Suprapubic skin (tissue), 4 donors: Measurements from ENCODE around the gene ID4.

Experiments used
- EP300 ChIP-seq: sonication (generic); formaldehyde crosslinking; IDR thresholded peaks from one replicate; pipeline ENCODE4 v1.6.1; 2017; ENCODE audit warnings: antibody characterized with exemption
- POLR2A ChIP-seq, 2 donors: fragments of 450-650 bp; IDR thresholded peaks; one replicate each; pipeline ENCODE4 v1.6.1; 2017; ENCODE audit warnings: antibody characterized with exemption in 2 of 2, mild to moderate bottlenecking in 2 of 2, moderate library complexity in 2 of 2
- POLR2AphosphoS5 ChIP-seq, 3 donors: sonication (generic); formaldehyde crosslinking; IDR thresholded peaks; one replicate each; pipeline ENCODE4 v1.6.1; 2017; ENCODE audit warnings: antibody characterized with exemption in 3 of 3
- TF ChIP-seq, protein P1 (sequence below), 2 donors: fragments of 200-600 bp in 1 of 2; fragments of 450-650 bp in 1 of 2; sonication (generic) in 1 of 2; IDR thresholded peaks; one replicate each; pipeline ENCODE4 v1.5.1; 2016 to 2019; ENCODE audit warnings: antibody characterized with exemption in 2 of 2, mild to moderate bottlenecking in 1 of 2, moderate library complexity in 1 of 2

- TF ChIP-seq POLR2AphosphoS5 (IDR thresholded peaks at IDR 0.05) = no peak
- no peak for TF ChIP-seq POLR2A (IDR thresholded peaks at IDR 0.05)
- TF ChIP-seq, protein P1, sequence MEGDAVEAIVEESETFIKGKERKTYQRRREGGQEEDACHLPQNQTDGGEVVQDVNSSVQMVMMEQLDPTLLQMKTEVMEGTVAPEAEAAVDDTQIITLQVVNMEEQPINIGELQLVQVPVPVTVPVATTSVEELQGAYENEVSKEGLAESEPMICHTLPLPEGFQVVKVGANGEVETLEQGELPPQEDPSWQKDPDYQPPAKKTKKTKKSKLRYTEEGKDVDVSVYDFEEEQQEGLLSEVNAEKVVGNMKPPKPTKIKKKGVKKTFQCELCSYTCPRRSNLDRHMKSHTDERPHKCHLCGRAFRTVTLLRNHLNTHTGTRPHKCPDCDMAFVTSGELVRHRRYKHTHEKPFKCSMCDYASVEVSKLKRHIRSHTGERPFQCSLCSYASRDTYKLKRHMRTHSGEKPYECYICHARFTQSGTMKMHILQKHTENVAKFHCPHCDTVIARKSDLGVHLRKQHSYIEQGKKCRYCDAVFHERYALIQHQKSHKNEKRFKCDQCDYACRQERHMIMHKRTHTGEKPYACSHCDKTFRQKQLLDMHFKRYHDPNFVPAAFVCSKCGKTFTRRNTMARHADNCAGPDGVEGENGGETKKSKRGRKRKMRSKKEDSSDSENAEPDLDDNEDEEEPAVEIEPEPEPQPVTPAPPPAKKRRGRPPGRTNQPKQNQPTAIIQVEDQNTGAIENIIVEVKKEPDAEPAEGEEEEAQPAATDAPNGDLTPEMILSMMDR (IDR thresholded peaks at IDR 0.05) = no peak
- no peak for TF ChIP-seq EP300
These were observed 12.9 kb upstream of the ID4 start for GRCh38 chr6:19824058-19824807.
